Panc1 (cell line): ENCODE measurements around the gene SPHKAP. TPM values are rescaled to one million over a fixed set of nuclear protein-coding genes. Genes with fewer than 3 reads are reported as not detected.

Experiments
- ATAC-seq: fragments of 200-7000 bp; cut with Tn5 transposase; 2 replicates; pipeline ENCODE4 v1.9.1; 2020; ENCODE audit warnings: mild to moderate bottlenecking, moderate library complexity
- BruUV-seq: library from RNA; stranded (reverse); fragments of 400-500 nt; replicated peaks from 2 replicates; lab custom pipeline; 2021; lab: Mats Ljungman, UMichigan
- CTCF ChIA-PET: fragments of 300-600 bp; sonication (Branson Sonifier 250); formaldehyde crosslinking; loops from one replicate; lab custom pipeline; 2022; ENCODE audit warnings: antibody characterized with exemption; lab: Charles Lee
- POLR2A ChIA-PET: fragments of 300-600 bp; sonication (Branson Sonifier 250); formaldehyde crosslinking; loops from one replicate; lab custom pipeline; 2022; ENCODE audit warnings: antibody characterized with exemption; lab: Charles Lee
- DNase-seq: peaks from one replicate; pipeline ENCODE4 v3.0.0-alpha.2; 2010; ENCODE audit warnings: low read depth, low spot score
- H3K27ac ChIP-seq: 2 replicates; pipeline ENCODE4 v1.5.1; 2011; ENCODE audit warnings: mild to moderate bottlenecking, low read length, inconsistent platforms
- H3K27me3 ChIP-seq: fragments of 200-500 bp; sonication (Bioruptor generic); 2 replicates; pipeline ENCODE4 v1.6.0; 2014; ENCODE audit warnings: low read length, inconsistent platforms; ENCODE audit not compliant: control insufficient read depth, insufficient read depth
- H3K36me3 ChIP-seq: fragments of 200-500 bp; sonication (Bioruptor generic); 2 replicates; pipeline ENCODE4 v1.5.1; 2014; ENCODE audit warnings: inconsistent platforms, mild to moderate bottlenecking, low read length, moderate library complexity; ENCODE audit not compliant: control insufficient read depth, insufficient read depth
- H3K4me1 ChIP-seq: 2 replicates; pipeline ENCODE4 v1.5.1; 2011; ENCODE audit warnings: inconsistent platforms, mild to moderate bottlenecking, low read length, moderate library complexity; ENCODE audit not compliant: control insufficient read depth, insufficient read depth
- H3K4me3 ChIP-seq, 2 experiments: 2 replicates each; pipeline ENCODE4 v1.5.1; 2011 to 2012; ENCODE audit warnings: low read depth in 2 of 2, low read length in 2 of 2, mild to moderate bottlenecking in 2 of 2, inconsistent platforms in 1 of 2, moderate library complexity in 1 of 2
- H3K9me3 ChIP-seq: fragments of 200-500 bp; sonication (Bioruptor generic); 2 replicates; pipeline ENCODE4 v1.5.1; 2014; ENCODE audit warnings: low read depth, mild to moderate bottlenecking, inconsistent platforms, low read length, moderate library complexity; ENCODE audit not compliant: control insufficient read depth, insufficient read depth
- POLR2AphosphoS5 ChIP-seq: IDR thresholded peaks from 2 replicates; pipeline ENCODE4 v1.6.1; 2012; ENCODE audit warnings: mild to moderate bottlenecking, low read depth, low read length, moderate library complexity
- REST ChIP-seq, 2 experiments: IDR thresholded peaks; 2 replicates each; pipeline ENCODE4 v1.6.1; 2011 to 2012; ENCODE audit warnings: low read depth in 2 of 2, control low read depth in 1 of 2, low read length in 1 of 2, mild to moderate bottlenecking in 1 of 2, moderate library complexity in 1 of 2; ENCODE audit not compliant: insufficient read depth in 1 of 2
- SIN3A ChIP-seq: IDR thresholded peaks from 2 replicates; pipeline ENCODE4 v1.6.1; 2012; ENCODE audit warnings: low read depth, mild to moderate bottlenecking, low read length, moderate library complexity, borderline replicate concordance; ENCODE audit not compliant: insufficient read depth
- TCF7L2 ChIP-seq: IDR thresholded peaks from 2 replicates; pipeline ENCODE4 v1.6.1; 2011; ENCODE audit warnings: mild to moderate bottlenecking, low read depth, low read length, inconsistent platforms
- in situ Hi-C: cut with HindIII; loops from 2 replicates; pipeline ENCODE4 v1.10.0; 2016; ENCODE audit warnings: low sequenced_read_pairs, low pct_unique_long_range_greater_than_20kb
- intact Hi-C: fragments of 100-400 bp; cut with micrococcal nuclease; formaldehyde crosslinking; loops from one replicate; pipeline ENCODE4 v1.10.0; 2022; ENCODE audit not compliant: unreplicated experiment
- total RNA-seq: library from RNA; stranded (reverse); gene quantifications from one replicate; pipeline ENCODE4 v1.2.1, GENCODE V29; 2021; ENCODE audit not compliant: unreplicated experiment
- TF ChIP-seq, protein P1 (sequence below): fragments of 450-650 bp; IDR thresholded peaks from 2 replicates; pipeline ENCODE4 v1.5.1; 2017; ENCODE audit warnings: mild to moderate bottlenecking

SPHKAP gene
- total RNA-seq, 1 experiment from 2014 or later: not detected

- ATAC-seq (no peak), DNase-seq (no peak)
- H3K9me3 ChIP-seq: no peaks in the 10 kb centered on the region
- POLR2A ChIA-PET: no interaction called here
- no peak overlapping the region for H3K27ac ChIP-seq
- TF ChIP-seq POLR2AphosphoS5: no peak
- TF ChIP-seq SIN3A: no peak
- no peak for TF ChIP-seq REST (IDR thresholded peaks at IDR 0.05; ENCODE audit: insufficient read depth in 1 of 2, low read depth in 2 of 2, low read length in 1 of 2)
- no peak for TF ChIP-seq TCF7L2
- TF ChIP-seq, protein P1, sequence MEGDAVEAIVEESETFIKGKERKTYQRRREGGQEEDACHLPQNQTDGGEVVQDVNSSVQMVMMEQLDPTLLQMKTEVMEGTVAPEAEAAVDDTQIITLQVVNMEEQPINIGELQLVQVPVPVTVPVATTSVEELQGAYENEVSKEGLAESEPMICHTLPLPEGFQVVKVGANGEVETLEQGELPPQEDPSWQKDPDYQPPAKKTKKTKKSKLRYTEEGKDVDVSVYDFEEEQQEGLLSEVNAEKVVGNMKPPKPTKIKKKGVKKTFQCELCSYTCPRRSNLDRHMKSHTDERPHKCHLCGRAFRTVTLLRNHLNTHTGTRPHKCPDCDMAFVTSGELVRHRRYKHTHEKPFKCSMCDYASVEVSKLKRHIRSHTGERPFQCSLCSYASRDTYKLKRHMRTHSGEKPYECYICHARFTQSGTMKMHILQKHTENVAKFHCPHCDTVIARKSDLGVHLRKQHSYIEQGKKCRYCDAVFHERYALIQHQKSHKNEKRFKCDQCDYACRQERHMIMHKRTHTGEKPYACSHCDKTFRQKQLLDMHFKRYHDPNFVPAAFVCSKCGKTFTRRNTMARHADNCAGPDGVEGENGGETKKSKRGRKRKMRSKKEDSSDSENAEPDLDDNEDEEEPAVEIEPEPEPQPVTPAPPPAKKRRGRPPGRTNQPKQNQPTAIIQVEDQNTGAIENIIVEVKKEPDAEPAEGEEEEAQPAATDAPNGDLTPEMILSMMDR: no peak
- H3K4me1 ChIP-seq: no peaks in the 10 kb centered on the region
- intact Hi-C loops (no loop called here), in situ Hi-C loops (no loop called here)
- CTCF ChIA-PET: no interaction called here
- no peak overlapping the region for H3K4me3 ChIP-seq
- no peaks in the 10 kb centered on the region for H3K27me3 ChIP-seq
- no peaks in the 10 kb centered on the region for H3K36me3 ChIP-seq
- BruUV-seq: no TSS peak
Measured at GRCh38 chr2:227973241-227973640, 208.2 kb downstream of the SPHKAP start.

- Histone ChIP-seq H3K27ac (no peak overlapping the region), H3K4me3 (no peak overlapping the region), H3K9me3 (no peaks in the 10 kb centered on the region), H3K36me3 (no peaks in the 10 kb centered on the region), H3K4me1 (no peaks in the 10 kb centered on the region), H3K27me3 (no peaks in the 10 kb centered on the region)
- DNase-seq (no peak), ATAC-seq (no peak)
- ChIA-PET POLR2A (no interaction called here), CTCF (no interaction called here)
- no peak for TF ChIP-seq TCF7L2
- TF ChIP-seq POLR2AphosphoS5: no peak
- TF ChIP-seq SIN3A: no peak
- TF ChIP-seq REST (IDR thresholded peaks at IDR 0.05; ENCODE audit: insufficient read depth in 1 of 2, low read depth in 2 of 2, low read length in 1 of 2): no peak
- TF ChIP-seq, protein P1: no peak
- in situ Hi-C loops (no loop called here), intact Hi-C loops (no loop called here)
- BruUV-seq: no TSS peak
Measured at GRCh38 chr2:227971619-227972230, 209.8 kb downstream of the SPHKAP start.
